GM12878 (cell line): ENCODE data around the gene LAMB1. TPM values are rescaled to one million over a fixed set of nuclear protein-coding genes. Genes with fewer than 3 reads are reported as not detected.
A peak's percentile ranks its signal among the peaks of the same experiment; 100 is the strongest.

Experiments used
- ATAC-seq: fragments of 200-7000 bp; cut with Tn5 transposase; 3 replicates; pipeline ENCODE4 v1.9.1; 2020; ENCODE audit warnings: mild to moderate bottlenecking, moderate library complexity
- BruUV-seq: library from RNA; stranded (reverse); fragments of 400-500 nt; replicated peaks from 2 replicates; lab custom pipeline; 2021; lab: Mats Ljungman, UMichigan
- CTCF ChIA-PET: fragments of 300-600 bp; sonication (Branson Sonifier 250); formaldehyde crosslinking; extraction: SDS; loops from one replicate; lab custom pipeline; 2021; ENCODE audit warnings: inconsistent platforms; lab: Yijun Ruan, JAX
- POLR2A ChIA-PET: fragments of 350-600 bp; formaldehyde crosslinking; extraction: SDS; loops from one replicate; lab custom pipeline; 2021; ENCODE audit warnings: inconsistent platforms; lab: Charles Lee
- RAD21 ChIA-PET: fragments of 300-600 bp; sonication (Branson Sonifier 250); formaldehyde crosslinking; loops from one replicate; lab custom pipeline; 2023; ENCODE audit warnings: antibody characterized with exemption; ENCODE audit not compliant: unreplicated experiment; lab: Charles Lee
- SMC1A ChIA-PET: fragments of 300-600 bp; sonication (Branson Sonifier 250); formaldehyde crosslinking; loops from one replicate; lab custom pipeline; 2023; ENCODE audit not compliant: unreplicated experiment, uncharacterized antibody; lab: Charles Lee
- DNase-seq: peaks from one replicate; pipeline ENCODE4 v3.0.0-alpha.2; 2011; ENCODE audit warnings: low read depth, low spot score
- FAIRE-seq: peaks from 3 replicates; lab custom pipeline; 2011; peaks lifted over from hg19 to GRCh38; lab: Jason Lieb, UNC
- H2AFZ ChIP-seq: 2 replicates; pipeline ENCODE4 v1.6.0; 2011; ENCODE audit warnings: low read depth, low read length, control low read depth; ENCODE audit not compliant: control insufficient read depth
- H3K27ac ChIP-seq: 2 replicates; pipeline ENCODE4 v1.5.1; 2011; ENCODE audit warnings: control low read depth; ENCODE audit not compliant: control insufficient read depth, insufficient read depth
- H3K27me3 ChIP-seq, 2 experiments: replicated peaks in 1 of 2; 2 replicates each; pipeline versions ENCODE4 v1.6.0 to v1.6.1; 2011; ENCODE audit warnings: low read length in 1 of 2; ENCODE audit not compliant: control insufficient read depth in 2 of 2, insufficient read depth in 2 of 2
- H3K36me3 ChIP-seq, 2 experiments: 2 replicates each; pipeline ENCODE4 v1.5.1; 2011; ENCODE audit warnings: low read length in 1 of 2; ENCODE audit not compliant: control insufficient read depth in 2 of 2, insufficient read depth in 2 of 2
- H3K4me1 ChIP-seq: 2 replicates; pipeline ENCODE4 v1.6.1; 2011; ENCODE audit warnings: mild to moderate bottlenecking, low read length, moderate library complexity, mixed read lengths; ENCODE audit not compliant: control insufficient read depth, insufficient read depth
- H3K4me2 ChIP-seq: 2 replicates; pipeline ENCODE4 v1.6.0; 2011; ENCODE audit warnings: control low read depth; ENCODE audit not compliant: control insufficient read depth, insufficient read depth
- H3K4me3 ChIP-seq: fragments of 200-600 bp; sonication (generic); 2 replicates; pipeline ENCODE4 v1.5.1; 2016
- H3K79me2 ChIP-seq: 2 replicates; pipeline ENCODE4 v1.6.0; 2011; ENCODE audit warnings: low read length; ENCODE audit not compliant: control insufficient read depth, insufficient read depth
- H3K9ac ChIP-seq: 2 replicates; pipeline ENCODE4 v1.8.0; 2011; ENCODE audit warnings: low read length, control low read depth, mixed read lengths; ENCODE audit not compliant: control insufficient read depth, insufficient read depth
- H3K9me3 ChIP-seq: replicated peaks from 3 replicates; pipeline ENCODE4 v1.5.1; 2011; ENCODE audit warnings: mild to moderate bottlenecking, low read length; ENCODE audit not compliant: control insufficient read depth, insufficient read depth
- H4K20me1 ChIP-seq: 2 replicates; pipeline ENCODE4 v1.6.0; 2011; ENCODE audit not compliant: control insufficient read depth, insufficient read depth
- E2F4 ChIP-seq: IDR thresholded peaks from 2 replicates; pipeline ENCODE4 v1.6.1; 2012; ENCODE audit warnings: low read depth, low read length, improper control_type of control experiment
- MYC ChIP-seq: IDR thresholded peaks from 2 replicates; pipeline ENCODE4 v1.6.1; 2011; ENCODE audit warnings: mild to moderate bottlenecking, low read length, moderate library complexity, inconsistent platforms; ENCODE audit not compliant: insufficient read depth, insufficient replicate concordance, insufficient read length, severe bottlenecking
- SMAD1 ChIP-seq: fragments of 450-650 bp; IDR thresholded peaks from 2 replicates; pipeline ENCODE4 v1.6.1; 2018; ENCODE audit warnings: mild to moderate bottlenecking, low read depth; ENCODE audit not compliant: partially characterized antibody
- SMARCA5 ChIP-seq: fragments of 450-650 bp; IDR thresholded peaks from 2 replicates; pipeline ENCODE4 v1.6.1; 2017; ENCODE audit warnings: mild to moderate bottlenecking
- YY1 ChIP-seq: IDR thresholded peaks from 2 replicates; pipeline ENCODE4 v1.6.1; 2011; ENCODE audit warnings: low read depth, mild to moderate bottlenecking, low read length
- WGBS: methylation state at CpG from one replicate; pipeline ENCODE4 v1.1.6; 2016; ENCODE audit warnings: low lambda C conversion rate; ENCODE audit not compliant: insufficient replicate concordance, insufficient coverage; ENCODE audit errors: missing lambda C conversion rate; 5-methylcytosine and 5-hydroxymethylcytosine counted together
- in situ Hi-C: fragments of 300-500 bp; cut with MboI; formaldehyde crosslinking; loops from 9 replicates; pipeline ENCODE4 v1.14.3; 2018; ENCODE audit warnings: mixed read lengths
- intact Hi-C: fragments of 100-400 bp; cut with micrococcal nuclease; formaldehyde crosslinking; loops from one replicate; pipeline ENCODE4 v1.14.2; 2022; ENCODE audit not compliant: unreplicated experiment
- polyA plus RNA-seq, 11 experiments: library from polyadenylated mRNA; depleted of rRNA in 4 of 11; unstranded in 6 of 11; stranded (reverse) in 5 of 11; fragments of >200 nt; fragmentation: Nextera tagmentation in 4 of 11; fragmentation: Illumina TruSeq in 1 of 11; extraction: Ambion mirVana in 4 of 11; extraction: Trizol in 1 of 11; gene quantifications; 1 replicate in 1 of 11; 2 replicates in 10 of 11; pipeline versions ENCODE4 v1.2.1 to v1.2.3, GENCODE V29; 2011 to 2016; ENCODE audit warnings: inconsistent platforms in 2 of 11, missing spikeins in 2 of 11, low read depth in 1 of 11
- total RNA-seq, 4 experiments: library from RNA; depleted of rRNA in 3 of 4; stranded (reverse); fragments of >200 nt in 3 of 4; fragmentation: Illumina TruSeq in 1 of 4; extraction: Trizol in 1 of 4; gene quantifications; 2 replicates each; pipeline versions ENCODE4 v1.2.1 to v1.2.3, GENCODE V29; 2013 to 2021

LAMB1 gene
- total and polyA plus RNA-seq, 10 of the 15 experiments (the other 5 are each of a cell fraction or from before 2014, with no cell fraction given), result 0.05 to 2.2 (median 1.2) TPM; not detected in 4

- Histone ChIP-seq H3K27ac (no peak overlapping the region), H3K9ac (no peak overlapping the region), H3K4me1 (no peaks in the 10 kb centered on the region), H3K27me3 (peaks cover 14 to 22% of the 10 kb centered on the region in 2 experiments), H3K9me3 (no peaks in the 10 kb centered on the region), H3K79me2 (no peaks in the 10 kb centered on the region), H3K36me3 (no peaks in the 10 kb centered on the region), H2AFZ (no peak overlapping the region), H3K4me2 (no peak overlapping the region), H3K4me3 (no peak overlapping the region), H4K20me1 (no peaks in the 10 kb centered on the region; the same call in 1 of the 2 replicates)
- DNase-seq (no peak), ATAC-seq (no peak), FAIRE-seq (no peak)
- no TSS peak for BruUV-seq
- ChIA-PET RAD21 (no interaction called here), SMC1A (interaction anchor here (1.6 kb wide), 1 partner anchor 10 kb away, joined by 4 read pairs; no protein-coding TSS in a partner anchor), POLR2A (no interaction called here), CTCF (interaction anchor here (1.4 kb wide), 1 partner anchor 11 kb away, joined by 3 read pairs; no protein-coding TSS in a partner anchor)
- in situ Hi-C loops, result no loop called here
- no peak for TF ChIP-seq SMARCA5
- TF ChIP-seq E2F4, result no peak
- intact Hi-C loops, result no loop called here
- WGBS, result 76% methylated on average over 15 of the region's 15 CpGs
Observed at GRCh38 chr7:108003599-108003935, 606 bp upstream of the LAMB1 start.

DNA sequence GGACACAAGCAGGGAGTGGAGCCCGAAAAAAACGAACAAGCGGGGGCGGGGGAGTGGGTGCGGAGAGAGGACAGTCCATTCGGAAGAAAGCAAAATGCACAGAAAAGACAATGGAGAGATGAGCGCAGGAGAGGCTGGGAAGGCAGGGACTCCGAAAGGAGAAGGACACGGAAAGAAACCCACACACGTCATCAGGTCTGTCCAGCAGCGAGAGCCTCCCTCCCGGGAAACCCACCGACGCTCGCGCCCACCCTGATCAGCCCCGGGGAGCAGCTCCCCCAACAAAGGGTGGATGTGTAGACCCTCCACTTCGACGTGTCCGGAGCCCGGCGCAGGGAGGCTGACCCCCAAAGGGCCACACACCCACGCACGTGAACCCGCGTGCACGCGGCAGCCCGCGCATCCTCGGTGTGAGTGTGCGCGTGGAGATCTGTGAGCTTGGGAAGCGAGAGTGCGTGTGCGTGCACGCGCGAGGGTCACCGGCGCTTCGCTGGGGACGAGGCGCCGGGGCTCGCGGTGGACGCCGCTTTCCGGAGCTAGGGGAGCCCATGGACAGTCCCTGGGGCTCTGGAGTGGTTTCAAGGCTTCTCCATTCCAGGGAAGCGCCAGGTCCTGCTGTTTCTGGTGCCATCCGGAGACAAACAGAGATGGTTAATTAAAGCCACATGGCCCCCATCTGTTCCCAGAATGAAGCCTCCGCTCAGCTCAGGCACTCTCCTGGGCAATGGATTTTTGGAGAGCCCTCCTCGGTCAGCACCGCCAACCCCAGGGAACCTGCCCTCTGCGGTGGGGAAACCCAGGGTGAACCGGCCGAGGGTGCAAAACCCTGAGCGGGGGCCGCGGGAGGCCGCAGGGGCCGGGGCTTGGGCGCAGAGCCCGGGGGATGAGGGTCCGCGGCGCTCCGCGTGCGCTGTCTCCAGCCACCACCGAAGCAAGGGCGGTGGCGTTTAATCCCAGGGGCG, 916 bp downstream of the LAMB1 start:
- CTCF ChIA-PET, result no interaction called here
- Histone ChIP-seq H4K20me1 (no peaks in the 10 kb centered on the region; the same call in 1 of the 2 replicates), H3K9ac (no peak overlapping the region), H3K9me3 (no peaks in the 10 kb centered on the region), H3K27ac (no peak overlapping the region), H3K36me3 (no peaks in the 10 kb centered on the region), H3K4me1 (no peaks in the 10 kb centered on the region), H3K27me3 (peaks cover 14 to 22% of the 10 kb centered on the region in 2 experiments), H2AFZ (no peak overlapping the region), H3K79me2 (no peaks in the 10 kb centered on the region), H3K4me2 (peak overlapping the region; percentile 35; the same call in 1 of the 2 replicates), H3K4me3 (no peak overlapping the region)
- DNase-seq (no peak), FAIRE-seq (no peak), ATAC-seq (no peak)
- TF ChIP-seq MYC, result no peak
- TF ChIP-seq YY1, result no peak
- no peak for TF ChIP-seq SMAD1
- 30% methylated on average over 68 of the region's 75 CpGs for WGBS
- intact Hi-C loops, result no loop called here
- POLR2A ChIA-PET, result no interaction called here
- SMC1A ChIA-PET, result no interaction called here
- in situ Hi-C loops, result no loop called here
- no TSS peak for BruUV-seq
- RAD21 ChIA-PET, result no interaction called here
